Activated CD4-positive, alpha-beta T cell treated with anti-CD3 and anti-CD28 coated beads for 36 hours (primary cell): ENCODE results near the gene PDS5A. TPM values are rescaled to one million over a fixed set of nuclear protein-coding genes. Genes with fewer than 3 reads are reported as not detected.
A peak's percentile ranks its signal among the peaks of the same experiment; 100 is the strongest.
"Not testable (repeated sequence)": the region's sequence is repeated elsewhere in the genome, so short reads cannot be mapped to it uniquely, and the experiment has no call there.

Experiments
- ATAC-seq: fragments of 200-7000 bp; cut with Tn5 transposase; one replicate; pipeline ENCODE4 v1.10.0; 2021; ENCODE audit warnings: mild to moderate bottlenecking, moderate library complexity
- CTCF ChIA-PET: fragments of 350-600 bp; sonication (Branson Sonifier 250); formaldehyde crosslinking; loops from one replicate; lab custom pipeline; 2021; ENCODE audit warnings: antibody characterized with exemption; lab: Charles Lee
- POLR2A ChIA-PET: fragments of 350-600 bp; sonication (Branson Sonifier 250); formaldehyde crosslinking; loops from one replicate; lab custom pipeline; 2021; ENCODE audit warnings: antibody characterized with exemption, inconsistent platforms; lab: Charles Lee
- DNase-seq: peaks from one replicate; pipeline ENCODE4 v3.0.0-alpha.2; 2020
- H3K27ac Mint-ChIP-seq: one replicate; pipeline ENCODE4 v1.8.0; 2021; ENCODE audit warnings: mixed read lengths
- H3K27me3 Mint-ChIP-seq: one replicate; pipeline ENCODE4 v1.8.0; 2021; ENCODE audit warnings: mixed read lengths
- H3K36me3 Mint-ChIP-seq: one replicate; pipeline ENCODE4 v1.8.0; 2021; ENCODE audit warnings: low read depth, mixed read lengths
- H3K4me1 Mint-ChIP-seq: one replicate; pipeline ENCODE4 v1.8.0; 2021; ENCODE audit warnings: mixed read lengths
- H3K4me3 Mint-ChIP-seq: one replicate; pipeline ENCODE4 v1.8.0; 2021; ENCODE audit warnings: mild to moderate bottlenecking, moderate library complexity, mixed read lengths
- H3K9me3 Mint-ChIP-seq: one replicate; pipeline ENCODE4 v1.8.0; 2021; ENCODE audit warnings: low read depth, mixed read lengths
- intact Hi-C, 2 experiments: fragments of 100-400 bp; cut with DNase I in 1 of 2; cut with micrococcal nuclease in 1 of 2; formaldehyde crosslinking; loops; one replicate each; pipeline versions ENCODE4 v1.14.2 to v1.15.1; 2022 to 2024; cut with DNase I, micrococcal nuclease
- total RNA-seq, 2 experiments: library from RNA; stranded (reverse); gene quantifications; one replicate each; pipeline ENCODE4 v1.2.3, GENCODE V29; 2021

PDS5A gene, protein sequence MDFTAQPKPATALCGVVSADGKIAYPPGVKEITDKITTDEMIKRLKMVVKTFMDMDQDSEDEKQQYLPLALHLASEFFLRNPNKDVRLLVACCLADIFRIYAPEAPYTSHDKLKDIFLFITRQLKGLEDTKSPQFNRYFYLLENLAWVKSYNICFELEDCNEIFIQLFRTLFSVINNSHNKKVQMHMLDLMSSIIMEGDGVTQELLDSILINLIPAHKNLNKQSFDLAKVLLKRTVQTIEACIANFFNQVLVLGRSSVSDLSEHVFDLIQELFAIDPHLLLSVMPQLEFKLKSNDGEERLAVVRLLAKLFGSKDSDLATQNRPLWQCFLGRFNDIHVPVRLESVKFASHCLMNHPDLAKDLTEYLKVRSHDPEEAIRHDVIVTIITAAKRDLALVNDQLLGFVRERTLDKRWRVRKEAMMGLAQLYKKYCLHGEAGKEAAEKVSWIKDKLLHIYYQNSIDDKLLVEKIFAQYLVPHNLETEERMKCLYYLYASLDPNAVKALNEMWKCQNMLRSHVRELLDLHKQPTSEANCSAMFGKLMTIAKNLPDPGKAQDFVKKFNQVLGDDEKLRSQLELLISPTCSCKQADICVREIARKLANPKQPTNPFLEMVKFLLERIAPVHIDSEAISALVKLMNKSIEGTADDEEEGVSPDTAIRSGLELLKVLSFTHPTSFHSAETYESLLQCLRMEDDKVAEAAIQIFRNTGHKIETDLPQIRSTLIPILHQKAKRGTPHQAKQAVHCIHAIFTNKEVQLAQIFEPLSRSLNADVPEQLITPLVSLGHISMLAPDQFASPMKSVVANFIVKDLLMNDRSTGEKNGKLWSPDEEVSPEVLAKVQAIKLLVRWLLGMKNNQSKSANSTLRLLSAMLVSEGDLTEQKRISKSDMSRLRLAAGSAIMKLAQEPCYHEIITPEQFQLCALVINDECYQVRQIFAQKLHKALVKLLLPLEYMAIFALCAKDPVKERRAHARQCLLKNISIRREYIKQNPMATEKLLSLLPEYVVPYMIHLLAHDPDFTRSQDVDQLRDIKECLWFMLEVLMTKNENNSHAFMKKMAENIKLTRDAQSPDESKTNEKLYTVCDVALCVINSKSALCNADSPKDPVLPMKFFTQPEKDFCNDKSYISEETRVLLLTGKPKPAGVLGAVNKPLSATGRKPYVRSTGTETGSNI (N-terminal part only)
- 100 to 1,000 TPM in 1 of 2 experiments, 10 to 100 TPM in 1; 98.5 to 102 TPM for total RNA-seq

DNA sequence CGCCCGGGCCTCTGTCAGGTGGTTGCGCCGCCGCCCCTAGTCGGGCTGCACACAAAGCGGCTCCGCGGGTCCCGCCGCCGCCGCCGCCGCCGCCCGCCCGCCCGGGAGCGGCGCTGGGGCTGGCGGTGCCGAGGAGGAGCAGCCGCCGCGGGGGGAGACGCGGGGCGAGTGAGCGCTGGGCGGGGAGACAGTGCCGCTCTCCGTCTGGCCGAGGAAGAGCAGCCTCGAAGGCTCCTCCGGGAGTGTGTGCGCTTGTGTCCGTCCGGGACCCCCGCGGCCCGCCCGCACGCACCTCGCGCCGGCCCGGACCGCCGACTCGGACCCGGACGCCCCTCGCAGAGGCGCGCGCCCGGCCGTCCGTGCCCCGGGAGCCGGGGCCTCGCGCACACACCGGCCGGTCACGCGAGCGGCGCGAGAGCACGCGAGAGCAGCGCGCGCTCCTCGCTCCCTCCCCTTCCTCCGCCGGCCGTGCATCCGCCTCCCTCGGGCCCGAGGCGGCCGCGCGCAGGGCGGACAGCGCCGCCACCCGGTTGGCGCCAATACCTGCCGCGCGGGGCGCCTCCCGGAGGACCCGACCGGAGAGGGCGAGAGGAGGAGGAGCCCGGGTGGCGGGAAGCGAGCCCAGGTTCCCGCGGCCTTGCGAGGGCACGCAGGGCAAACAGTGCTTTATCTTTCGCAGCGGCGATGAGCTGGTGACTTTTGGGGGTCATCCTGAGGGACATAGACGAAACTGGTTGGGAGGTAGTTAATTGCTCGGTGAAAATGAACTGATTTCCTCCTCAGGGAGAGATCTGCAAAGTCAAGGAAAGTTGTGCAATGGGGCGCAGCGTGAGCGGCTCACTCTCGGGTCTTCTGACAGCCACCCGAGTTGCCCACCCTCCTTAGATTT lies at the start of gene PDS5A:
Gene PDS5A, minus strand, starts transcription at position 423 of the 889 bp plus-strand sequence. CDS start 1,334 bp downstream, outside the sequence.
- CTCF ChIA-PET = interaction anchor here (0.6 to 1.6 kb wide), 15 partner anchors 17 to 796 kb away, joined by 3 to 6 read pairs (median 4); no protein-coding TSS in a partner anchor
- H3K36me3 Mint-ChIP-seq = peaks cover 29% of the 10 kb centered on the region

DNA sequence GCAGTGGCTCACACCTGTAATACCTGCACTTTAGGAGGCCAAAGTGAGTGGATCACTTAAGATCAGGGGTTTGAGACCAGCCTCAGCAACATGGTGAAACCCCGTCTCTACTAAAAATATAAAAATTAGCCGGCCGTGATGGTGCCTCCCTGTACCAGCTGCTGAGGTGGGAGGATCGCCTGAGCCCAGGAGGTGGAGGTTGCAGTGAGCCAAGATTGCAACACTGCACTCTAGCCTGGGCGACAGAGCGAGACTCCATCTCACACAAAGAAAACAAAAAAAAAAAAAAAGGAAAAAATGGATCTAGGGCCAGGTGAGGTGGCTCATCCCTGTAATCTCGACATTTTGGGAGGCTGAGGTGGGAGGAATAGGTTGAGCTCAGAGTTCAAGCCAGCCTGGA lies 46.3 kb upstream of the PDS5A start:
- H3K4me3 Mint-ChIP-seq, ATAC-seq, H3K36me3 Mint-ChIP-seq, H3K27me3 Mint-ChIP-seq, H3K9me3 Mint-ChIP-seq, H3K4me1 Mint-ChIP-seq, CTCF ChIA-PET, DNase-seq, POLR2A ChIA-PET, H3K27ac Mint-ChIP-seq, intact Hi-C loops: not testable (repeated sequence)

More for the DNA sequence above, at the start of gene PDS5A:
- POLR2A ChIA-PET = interaction anchor here (0.5 to 1.0 kb wide), 3 partner anchors 78 to 736 kb away, joined by 3 to 4 read pairs (median 3); partner anchors contain the start of gene N4BP2
- ATAC-seq = peak; percentile 90
- Mint-ChIP-seq H3K9me3 (no peaks in the 10 kb centered on the region), H3K4me1 (peaks cover 38% of the 10 kb centered on the region), H3K4me3 (peak within 1 kb of the TSS; percentile 80), H3K27me3 (no peaks in the 10 kb centered on the region), H3K27ac (peak within 1 kb of the TSS; percentile 98)
- intact Hi-C loops = loop anchor here (1.0 to 10.0 kb wide), 16 partner anchors 44 to 611 kb away; partner anchors contain the start of genes N4BP2 (in 2 of the 2), LIAS (in 1 of the 2), RFC1 (in 1 of the 2) and RHOH (in 1 of the 2)
- DNase-seq = peak; percentile 95

DNA sequence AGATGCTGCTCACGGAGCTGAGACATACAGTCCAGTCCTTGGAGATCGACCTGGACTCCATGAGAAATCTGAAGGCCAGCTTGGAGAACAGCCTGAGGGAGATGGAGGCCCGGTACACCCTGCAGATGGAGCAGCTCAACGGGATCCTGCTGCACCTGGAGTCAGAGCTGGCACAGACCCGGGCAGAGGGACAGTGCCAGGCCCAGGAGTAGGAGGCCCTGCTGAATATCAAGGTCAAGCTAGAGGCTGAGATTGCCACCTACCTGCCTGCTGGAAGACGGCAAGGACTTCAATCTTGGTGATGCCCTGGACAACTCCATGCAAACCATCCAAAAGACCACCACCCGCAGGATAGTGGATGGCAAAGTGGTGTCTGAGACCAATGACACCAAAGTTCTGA lies 43.4 kb upstream of the PDS5A start:
- H3K27me3 Mint-ChIP-seq, intact Hi-C loops, H3K4me1 Mint-ChIP-seq, H3K36me3 Mint-ChIP-seq, ATAC-seq, H3K4me3 Mint-ChIP-seq, DNase-seq, H3K9me3 Mint-ChIP-seq, H3K27ac Mint-ChIP-seq: not testable (repeated sequence)
- CTCF ChIA-PET = interaction anchor here (0.6 kb wide), 1 partner anchor 492 kb away, joined by 3 read pairs; no protein-coding TSS in a partner anchor
- POLR2A ChIA-PET = interaction anchor here (1.0 kb wide), 1 partner anchor 12 kb away, joined by 3 read pairs; no protein-coding TSS in a partner anchor

DNA sequence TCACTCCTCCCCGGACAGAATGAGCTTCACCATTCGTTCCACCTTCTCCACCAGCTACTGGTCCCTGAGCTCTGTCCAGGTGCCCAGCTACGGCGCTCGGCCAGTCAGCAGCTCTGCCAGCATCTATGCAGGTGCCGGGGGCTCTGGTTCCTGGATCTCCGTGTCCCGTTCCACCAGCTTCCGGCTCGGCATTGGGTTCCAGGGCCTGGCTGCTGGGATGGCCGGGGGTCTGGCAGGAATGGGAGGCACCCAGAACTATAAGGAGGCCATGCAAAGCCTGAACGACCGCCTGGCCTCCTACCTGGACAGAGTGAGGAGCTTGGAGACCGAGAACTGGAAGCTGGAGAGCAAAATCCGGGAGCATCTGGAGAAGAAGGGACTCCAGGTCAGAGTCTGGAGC lies 42.5 kb upstream of the PDS5A start:
- H3K36me3 Mint-ChIP-seq = no peaks in the 10 kb centered on the region
- POLR2A ChIA-PET = interaction anchor here (1.0 kb wide), 1 partner anchor 13 kb away, joined by 3 read pairs; no protein-coding TSS in a partner anchor
- H3K4me3 Mint-ChIP-seq = no peak overlapping the region
- ATAC-seq (no peak), DNase-seq (no peak)
- no peaks in the 10 kb centered on the region for H3K9me3 Mint-ChIP-seq
- H3K27ac Mint-ChIP-seq = no peak overlapping the region
- CTCF ChIA-PET = interaction anchor here (0.6 to 1.1 kb wide), 2 partner anchors 34 to 264 kb away, joined by 3 to 4 read pairs; no protein-coding TSS in a partner anchor
- no peaks in the 10 kb centered on the region for H3K27me3 Mint-ChIP-seq
- intact Hi-C loops = no loop called here
- H3K4me1 Mint-ChIP-seq = no peaks in the 10 kb centered on the region

DNA sequence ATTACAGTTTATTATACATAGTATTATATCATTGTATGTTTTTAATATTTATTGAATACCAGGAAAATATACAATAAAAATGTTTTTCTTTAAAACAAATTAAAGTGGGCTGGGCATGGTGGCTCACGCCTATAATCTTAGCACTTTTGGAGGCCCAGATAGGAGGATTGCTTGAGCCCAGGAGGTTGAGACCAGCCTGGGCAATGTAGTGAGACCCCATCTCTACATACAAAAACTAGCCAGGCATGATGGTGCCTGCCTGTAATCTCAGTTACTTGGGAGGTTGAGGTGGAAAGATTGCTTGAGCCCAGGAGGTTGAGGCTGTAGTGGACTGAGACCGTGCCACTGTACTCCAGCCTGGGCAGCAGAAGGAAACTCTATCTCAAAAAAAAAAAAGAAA lies 38.3 kb upstream of the PDS5A start:
- Mint-ChIP-seq H3K9me3 (no peaks in the 10 kb centered on the region), H3K4me3 (no peak overlapping the region), H3K36me3 (no peaks in the 10 kb centered on the region), H3K27me3 (no peaks in the 10 kb centered on the region), H3K27ac (no peak overlapping the region), H3K4me1 (no peaks in the 10 kb centered on the region)
- DNase-seq (no peak), ATAC-seq (no peak)
- ChIA-PET CTCF (no interaction called here), POLR2A (no interaction called here)
- intact Hi-C loops = no loop called here

DNA sequence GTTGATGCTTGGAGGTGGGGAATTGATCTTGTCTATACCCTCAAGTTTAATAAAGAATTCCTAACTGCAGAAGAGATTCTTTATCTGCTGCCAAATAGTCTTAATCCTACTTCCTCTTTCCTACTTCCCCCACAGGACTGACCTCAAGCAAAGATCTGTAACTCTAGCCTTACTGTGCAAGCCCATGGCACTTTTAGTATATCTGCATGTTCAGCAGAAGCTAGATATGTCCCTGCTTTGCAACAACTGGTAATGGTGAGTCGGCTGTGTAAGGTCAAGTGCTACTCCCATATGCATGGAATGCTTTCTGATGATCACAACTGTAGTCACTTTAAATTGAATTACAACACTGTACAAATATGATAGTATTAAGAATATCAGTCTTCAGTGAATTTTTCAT lies 26.3 kb upstream of the PDS5A start:
- ChIA-PET CTCF (no interaction called here), POLR2A (no interaction called here)
- H3K4me3 Mint-ChIP-seq = no peak overlapping the region
- DNase-seq (no peak), ATAC-seq (no peak)
- H3K4me1 Mint-ChIP-seq = no peaks in the 10 kb centered on the region
- H3K36me3 Mint-ChIP-seq = no peaks in the 10 kb centered on the region
- intact Hi-C loops = no loop called here
- no peak overlapping the region for H3K27ac Mint-ChIP-seq
- H3K27me3 Mint-ChIP-seq = no peaks in the 10 kb centered on the region
- H3K9me3 Mint-ChIP-seq = no peaks in the 10 kb centered on the region

DNA sequence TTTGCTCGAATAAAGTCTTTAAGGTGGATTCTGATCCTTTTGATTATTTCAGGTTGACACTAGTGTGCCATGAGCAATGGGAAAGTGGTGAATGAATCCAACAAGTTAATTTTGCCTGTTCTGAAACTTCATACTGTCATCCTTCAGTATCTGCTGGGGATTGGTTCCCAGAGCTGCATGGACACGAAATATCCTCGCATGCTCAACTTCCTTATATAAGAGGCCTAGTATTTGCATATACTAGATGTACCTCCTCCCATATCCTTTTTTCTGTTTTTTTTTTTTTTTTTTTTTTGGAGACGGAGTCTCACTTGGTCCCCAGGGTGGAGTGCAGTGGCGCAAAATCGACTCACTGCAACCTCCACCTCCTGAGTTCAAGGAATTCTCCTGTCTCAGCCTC lies 23.0 kb upstream of the PDS5A start:
- intact Hi-C loops = no loop called here
- DNase-seq (no peak), ATAC-seq (no peak)
- no peaks in the 10 kb centered on the region for H3K36me3 Mint-ChIP-seq
- no peaks in the 10 kb centered on the region for H3K27me3 Mint-ChIP-seq
- no peaks in the 10 kb centered on the region for H3K4me1 Mint-ChIP-seq
- no peaks in the 10 kb centered on the region for H3K9me3 Mint-ChIP-seq
- CTCF ChIA-PET = interaction anchor here (1.8 kb wide), 1 partner anchor 22 kb away, joined by 4 read pairs; no protein-coding TSS in a partner anchor
- no peak overlapping the region for H3K4me3 Mint-ChIP-seq
- POLR2A ChIA-PET = no interaction called here
- no peak overlapping the region for H3K27ac Mint-ChIP-seq

DNA sequence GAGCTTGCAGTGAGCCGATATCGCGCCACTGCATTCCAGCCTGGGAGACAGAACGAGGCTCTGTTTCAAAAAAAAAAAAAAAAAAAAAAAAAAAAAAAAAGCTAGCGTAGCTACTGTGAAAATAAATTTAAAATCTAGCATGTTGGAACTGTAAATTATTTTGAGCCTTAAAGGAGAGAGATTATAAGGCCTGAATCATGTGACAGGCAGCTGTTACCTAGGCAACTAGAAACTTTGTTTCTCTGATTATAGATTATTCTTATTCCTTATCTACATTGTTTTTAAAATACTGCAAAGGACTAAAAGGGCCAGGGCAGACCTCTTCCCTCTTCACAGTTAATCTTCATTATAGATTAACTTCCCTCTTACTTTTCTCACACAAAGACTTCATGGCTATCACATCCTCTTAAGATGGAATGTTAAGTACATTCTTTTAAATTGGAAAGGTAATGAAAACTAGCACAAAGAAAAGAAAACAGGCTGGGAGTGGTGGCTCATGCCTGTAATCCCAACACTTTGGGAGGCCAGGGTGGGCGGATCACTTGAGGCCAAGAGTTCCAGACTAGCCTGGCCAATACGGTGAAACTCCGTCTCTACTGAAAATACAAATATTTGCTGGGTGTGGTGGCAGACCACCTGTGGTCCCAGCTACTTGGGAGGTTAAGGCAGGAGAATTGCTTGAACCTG lies 21.1 kb upstream of the PDS5A start:
- Mint-ChIP-seq H3K27ac (no peak overlapping the region), H3K9me3 (no peaks in the 10 kb centered on the region), H3K36me3 (no peaks in the 10 kb centered on the region), H3K4me1 (no peaks in the 10 kb centered on the region), H3K27me3 (no peaks in the 10 kb centered on the region), H3K4me3 (no peak overlapping the region)
- DNase-seq (no peak), ATAC-seq (no peak)
- intact Hi-C loops = no loop called here
- ChIA-PET POLR2A (interaction anchor here (0.6 kb wide), 1 partner anchor 99 kb away, joined by 4 read pairs; no protein-coding TSS in a partner anchor), CTCF (no interaction called here)

DNA sequence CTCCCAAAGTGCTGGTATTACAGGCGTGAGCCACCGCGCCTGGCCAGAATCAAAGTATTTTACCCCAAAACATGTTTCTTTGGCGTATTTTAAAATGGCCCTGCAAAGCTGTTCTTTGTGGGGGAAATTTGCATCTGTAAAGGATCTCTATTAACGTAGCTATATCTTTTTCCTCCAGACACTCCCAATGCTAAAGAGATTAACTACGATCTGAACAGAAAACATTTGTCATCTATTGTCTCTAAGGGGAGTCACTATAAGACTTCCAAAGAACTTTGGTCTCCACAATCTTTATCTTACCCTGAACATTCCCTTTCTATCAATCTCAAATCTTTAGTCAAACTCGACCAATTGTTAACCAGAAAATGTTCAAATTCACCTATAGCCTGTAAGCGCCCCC lies 19.1 kb upstream of the PDS5A start:
- POLR2A ChIA-PET = no interaction called here
- no peaks in the 10 kb centered on the region for H3K27me3 Mint-ChIP-seq
- no peaks in the 10 kb centered on the region for H3K4me1 Mint-ChIP-seq

More for the DNA sequence above, 19.1 kb upstream of the PDS5A start:
- H3K36me3 Mint-ChIP-seq = no peaks in the 10 kb centered on the region
- ATAC-seq (no peak), DNase-seq (no peak)
- CTCF ChIA-PET = interaction anchor here (0.8 kb wide), 1 partner anchor 73 kb away, joined by 3 read pairs; no protein-coding TSS in a partner anchor
- no peak overlapping the region for H3K27ac Mint-ChIP-seq
- no peaks in the 10 kb centered on the region for H3K9me3 Mint-ChIP-seq
- H3K4me3 Mint-ChIP-seq = no peak overlapping the region
- intact Hi-C loops = no loop called here
